GM19043 (cell line): ENCODE measurements around the gene CEP250.
A peak's percentile ranks its signal among the peaks of the same experiment; 100 is the strongest.
"Not testable (repeated sequence)": the region's sequence is repeated elsewhere in the genome, so short reads cannot be mapped to it uniquely, and the experiment has no call there.

Source experiments
- ATAC-seq: cut with Tn5 transposase; IDR thresholded peaks from one replicate; pipeline ENCODE4 v1.9.1; 2021; ENCODE audit warnings: low read depth; ENCODE audit not compliant: unreplicated experiment

Gene CEP250

DNA sequence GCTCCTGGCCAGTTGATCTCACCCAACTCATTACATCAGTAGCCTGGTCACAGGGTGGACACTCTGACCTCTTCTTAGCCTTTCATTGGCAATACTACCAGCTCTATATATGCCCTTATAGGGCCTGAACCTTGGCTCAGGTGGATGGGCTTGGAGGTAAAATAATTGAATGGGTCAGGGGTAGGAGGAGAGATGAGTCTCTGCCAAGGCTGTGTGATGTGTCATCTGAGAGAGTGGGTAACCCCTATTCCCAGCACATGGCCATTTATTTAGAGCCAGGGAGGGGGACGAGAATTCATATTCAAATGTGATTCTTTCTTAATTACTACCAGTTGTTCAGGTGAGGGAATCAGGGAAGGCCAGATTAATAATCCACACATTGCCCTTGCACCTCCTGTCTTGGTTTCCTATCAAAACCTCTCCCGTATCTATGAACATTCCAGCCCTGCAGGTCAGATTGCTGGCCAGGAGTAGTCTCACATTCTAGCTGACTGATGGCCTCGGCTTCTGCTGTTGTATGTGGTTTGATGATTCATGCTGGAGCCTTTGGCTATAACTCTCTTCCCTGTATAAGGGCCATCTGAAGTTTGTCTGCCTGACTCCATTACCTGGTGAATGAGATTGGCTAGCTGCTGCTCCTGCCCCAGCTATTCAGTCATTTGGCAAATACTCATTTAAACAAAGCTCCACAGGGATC lies 60.7 kb downstream of the CEP250 start:
- ATAC-seq = no peak

DNA sequence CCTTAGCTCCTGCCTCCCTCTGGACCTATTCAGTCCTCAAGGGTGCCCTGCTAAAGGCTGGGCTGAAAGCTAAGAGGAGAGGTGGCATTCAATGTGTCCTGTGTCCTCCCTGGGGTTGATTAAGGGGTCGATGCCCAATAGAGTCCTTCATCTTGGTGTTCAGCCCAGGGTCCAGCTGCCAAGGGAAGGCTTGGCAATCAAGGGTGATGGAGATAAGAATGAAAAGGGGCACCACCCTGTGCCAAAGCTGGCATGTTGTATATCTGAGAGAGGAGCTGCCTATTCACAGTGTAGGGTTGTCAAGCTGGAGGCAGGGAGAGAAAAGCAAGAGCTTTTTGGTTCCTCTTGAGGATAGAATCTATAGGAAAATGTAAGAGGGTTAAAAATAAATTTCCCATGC lies 61.7 kb downstream of the CEP250 start:
- no peak for ATAC-seq

DNA sequence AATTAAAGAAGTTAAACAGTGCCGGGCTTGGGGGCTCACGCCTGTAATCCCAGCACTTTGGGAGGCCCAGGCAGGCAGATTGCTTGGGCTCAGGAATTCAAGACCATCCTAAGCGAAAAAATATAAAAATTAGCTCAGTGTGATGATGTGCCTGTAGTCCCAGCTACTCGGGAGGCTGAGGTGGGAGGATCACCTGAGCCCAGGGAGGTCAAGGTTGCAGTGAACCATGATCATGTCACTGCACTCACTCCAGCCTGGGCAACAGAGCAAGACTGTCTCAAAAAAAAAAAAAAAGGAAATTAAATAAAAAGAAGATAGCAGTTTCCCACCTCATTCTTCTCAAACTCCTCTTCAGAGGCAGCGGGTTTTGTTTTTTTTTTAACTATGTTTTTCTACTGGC lies 62.4 kb downstream of the CEP250 start:
- ATAC-seq = not testable (repeated sequence)

DNA sequence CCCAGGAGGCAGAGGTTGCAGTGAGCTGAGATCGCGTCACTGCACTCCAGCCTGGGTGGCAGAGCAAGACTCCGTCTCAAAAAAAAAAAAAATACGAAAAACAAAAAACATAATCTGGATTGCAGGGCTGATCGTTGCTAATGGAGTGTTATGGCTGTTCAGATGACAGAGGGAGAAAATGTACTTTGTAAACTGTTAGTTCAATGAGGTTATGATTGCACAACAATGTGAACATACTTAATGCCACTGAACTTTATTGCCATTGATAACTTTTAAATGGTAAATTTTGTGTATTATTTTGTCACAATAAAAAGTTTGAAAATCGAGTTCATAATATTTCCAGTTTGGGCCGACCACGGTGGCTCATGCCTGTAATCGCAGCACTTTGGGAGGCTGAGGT lies 63.6 kb downstream of the CEP250 start:
- ATAC-seq = no peak

DNA sequence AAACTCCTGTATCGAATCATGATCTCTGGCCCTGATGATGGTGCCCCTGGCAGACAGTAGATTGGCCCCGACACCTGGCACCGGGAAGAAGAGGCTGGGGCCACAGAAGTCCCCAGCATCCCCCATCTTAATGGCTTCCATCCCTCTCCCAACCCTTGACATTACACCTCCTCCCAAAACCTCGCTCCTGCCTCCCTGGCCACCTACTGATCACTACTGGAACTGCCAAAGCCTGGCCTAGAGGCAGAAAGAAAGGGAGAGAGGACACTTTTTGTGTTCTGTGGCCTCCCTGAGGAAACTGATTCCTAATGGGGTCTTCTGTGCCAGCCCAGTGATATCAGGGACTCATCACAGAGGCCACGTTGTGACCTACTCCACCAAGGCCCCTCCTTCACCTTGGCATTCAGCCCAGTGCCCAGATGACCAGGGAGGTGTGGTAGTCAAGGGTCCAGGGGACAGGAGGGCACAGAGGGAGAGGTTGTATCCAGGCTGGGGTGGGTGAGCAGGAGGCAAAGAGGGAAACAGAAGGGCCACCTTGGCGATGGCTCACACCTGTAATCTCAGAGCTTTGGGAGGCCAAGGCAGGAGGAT lies 68.0 kb downstream of the CEP250 start:
- ATAC-seq = no peak

DNA sequence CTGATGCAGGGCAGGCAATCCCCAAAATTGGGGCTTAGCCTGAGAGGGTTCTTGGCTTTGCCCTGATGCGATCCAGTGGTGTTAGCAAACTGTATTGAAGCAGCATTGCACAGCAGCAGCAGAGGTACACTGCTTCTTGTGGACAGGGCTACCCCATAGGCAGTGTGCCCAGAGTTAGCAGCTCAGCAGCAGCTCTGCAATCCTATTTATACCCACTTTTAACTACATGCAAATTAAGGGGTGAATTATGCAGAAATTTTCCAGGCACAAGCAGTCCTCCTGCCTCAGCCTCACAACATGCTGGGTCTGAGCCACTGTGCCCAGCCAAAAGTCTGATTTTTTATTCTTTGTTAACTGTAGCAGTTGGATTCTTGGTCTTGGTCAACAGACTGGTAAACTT lies 70.2 kb downstream of the CEP250 start:
- no peak for ATAC-seq

DNA sequence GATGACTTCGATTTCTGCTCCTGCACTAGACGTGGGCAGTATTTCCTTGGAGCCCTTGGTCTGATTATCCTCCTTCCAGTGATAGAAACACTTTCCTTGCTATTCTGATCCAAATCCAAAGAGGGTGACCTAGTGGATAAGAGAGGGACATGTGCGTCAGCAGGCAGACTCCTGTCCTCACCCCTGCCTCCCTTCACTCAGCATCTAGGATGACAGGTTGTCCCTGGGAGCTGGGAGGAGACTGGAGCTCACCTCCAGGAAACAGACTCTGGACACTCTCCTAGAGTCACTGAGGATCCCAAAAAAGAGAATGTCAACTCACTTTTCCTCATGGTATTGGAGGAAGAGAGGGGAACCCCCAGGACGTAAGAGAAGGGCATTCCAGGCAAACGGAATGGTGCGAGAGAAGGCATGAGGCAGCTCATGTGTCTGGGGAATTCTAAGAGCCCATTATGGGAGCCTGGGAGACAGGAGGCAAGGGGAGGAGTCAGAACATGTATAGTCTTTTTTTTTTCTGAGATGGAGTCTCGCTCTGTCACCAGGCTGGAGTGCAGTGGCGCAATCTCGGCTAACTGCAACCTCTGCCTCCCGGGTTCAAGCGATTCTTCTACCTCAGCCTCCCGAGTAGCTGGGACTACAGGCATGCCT lies 71.8 kb downstream of the CEP250 start:
- ATAC-seq = no peak

DNA sequence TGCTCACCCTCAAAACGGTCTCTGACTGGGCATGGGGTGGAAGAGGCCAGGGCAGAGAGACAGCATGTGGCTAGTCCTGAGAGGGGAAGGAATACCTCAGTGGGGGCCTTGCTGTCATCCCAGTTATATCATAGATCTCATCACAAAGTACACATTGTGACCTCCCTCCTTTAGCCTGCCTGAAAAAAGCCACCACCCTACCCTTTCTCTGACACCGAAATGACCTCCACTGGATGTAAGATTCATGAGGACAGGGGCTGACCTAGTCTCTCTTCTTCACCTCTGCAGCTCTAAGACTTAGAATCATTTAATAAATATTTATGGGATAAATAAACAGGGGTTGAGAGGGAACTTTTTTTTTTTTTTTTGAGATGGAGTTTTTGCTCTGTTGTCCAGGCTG lies 74.2 kb downstream of the CEP250 start, which contains the start of gene C20orf173:
Gene C20orf173, minus strand, starts transcription at position 101 of the 400 bp plus-strand sequence. CDS start 279 bp downstream, outside the sequence.
- no peak for ATAC-seq

DNA sequence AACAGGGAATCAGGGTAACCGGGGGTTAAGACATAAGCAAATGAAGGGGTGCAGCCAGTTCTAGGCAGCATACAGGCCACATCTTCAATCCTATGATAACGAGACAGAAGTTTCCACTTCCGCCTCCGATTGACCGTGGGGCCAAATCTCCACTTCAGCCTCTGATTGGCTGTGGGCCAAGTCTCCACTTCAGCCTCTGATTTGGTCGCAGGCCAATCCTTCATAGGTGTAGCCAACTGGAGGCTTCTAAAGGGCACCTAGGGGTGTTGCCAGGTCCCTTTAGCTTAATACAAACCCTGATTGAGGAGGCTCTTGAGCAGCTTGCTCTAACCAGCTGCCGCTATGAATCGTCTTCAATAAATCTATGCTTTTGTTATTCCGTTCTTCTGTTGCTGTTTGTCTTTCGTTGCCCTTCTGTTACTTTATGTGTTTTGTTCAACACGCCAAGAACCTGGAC lies 84.4 kb downstream of the CEP250 start:
- no peak for ATAC-seq

DNA sequence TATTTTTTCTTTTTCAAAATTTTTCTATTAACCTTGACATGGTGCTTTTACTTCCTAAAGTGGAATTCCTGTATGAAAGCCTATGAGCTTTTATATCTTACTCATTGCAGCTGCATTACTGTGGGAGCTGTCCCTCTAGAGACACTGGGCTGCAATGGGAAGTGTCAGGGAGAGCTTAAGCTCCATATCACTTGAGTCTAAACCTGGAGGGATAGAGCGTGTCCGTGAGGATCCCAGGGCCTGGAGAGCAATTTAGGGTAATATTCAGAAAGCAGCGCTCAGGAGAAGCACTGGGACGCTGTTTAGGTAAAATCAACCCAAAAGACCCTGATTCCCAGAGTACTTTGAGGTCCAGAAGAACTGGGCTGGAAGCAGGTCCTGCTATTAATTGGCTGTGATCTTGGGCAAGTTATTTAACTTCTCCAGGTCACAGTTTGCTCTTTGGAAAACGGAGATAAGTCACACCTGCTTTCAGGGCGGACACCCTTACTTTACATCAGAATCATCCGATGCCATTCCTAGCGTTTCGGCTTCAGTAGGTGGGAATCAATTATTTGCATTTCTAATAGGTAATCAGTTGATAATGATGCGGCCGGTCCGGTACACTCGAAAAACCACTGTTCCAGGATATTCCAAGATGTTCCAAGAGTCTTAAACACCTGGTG lies 85.9 kb downstream of the CEP250 start:
- ATAC-seq = no peak

DNA sequence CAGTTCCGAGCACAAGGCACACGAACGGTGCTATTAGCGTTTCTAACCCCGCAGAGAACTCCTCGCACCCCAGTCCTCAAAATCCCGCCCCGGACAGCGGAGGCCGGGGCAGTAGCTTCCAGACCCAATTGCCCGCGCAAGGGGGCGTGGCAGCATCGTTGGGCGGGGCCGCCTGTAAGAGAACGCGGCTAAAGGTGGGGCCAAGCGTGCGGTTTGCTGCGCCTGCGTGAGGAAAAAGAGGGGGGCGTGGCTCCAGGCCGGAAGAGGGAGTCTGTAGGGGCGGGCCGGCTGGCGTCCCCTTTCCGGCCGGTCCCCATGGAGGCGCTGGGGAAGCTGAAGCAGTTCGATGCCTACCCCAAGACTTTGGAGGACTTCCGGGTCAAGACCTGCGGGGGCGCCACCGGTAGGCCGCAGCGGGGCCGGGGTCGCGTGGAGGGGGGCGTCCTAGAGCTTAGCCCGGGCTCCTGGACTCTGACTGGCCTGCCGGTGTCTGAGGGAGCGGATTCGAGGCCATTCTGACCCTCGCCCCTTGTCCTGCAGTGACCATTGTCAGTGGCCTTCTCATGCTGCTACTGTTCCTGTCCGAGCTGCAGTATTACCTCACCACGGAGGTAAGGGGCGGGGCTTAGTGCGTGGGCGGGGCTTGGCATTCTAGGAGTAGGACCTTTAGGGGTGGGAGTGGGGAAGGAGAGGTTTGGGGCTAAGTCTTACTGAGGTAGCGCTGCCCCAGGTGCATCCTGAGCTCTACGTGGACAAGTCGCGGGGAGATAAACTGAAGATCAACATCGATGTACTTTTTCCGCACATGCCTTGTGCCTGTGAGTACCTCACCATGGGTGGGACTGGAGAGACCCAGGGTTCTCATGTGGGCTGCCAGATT lies 86.6 kb downstream of the CEP250 start, which contains the start of gene ERGIC3:
Gene ERGIC3, plus strand, starts transcription at position 296 of the 880 bp plus-strand sequence. Its CDS starts 20 bp downstream, at position 316.
- ATAC-seq = peak; percentile 84

DNA sequence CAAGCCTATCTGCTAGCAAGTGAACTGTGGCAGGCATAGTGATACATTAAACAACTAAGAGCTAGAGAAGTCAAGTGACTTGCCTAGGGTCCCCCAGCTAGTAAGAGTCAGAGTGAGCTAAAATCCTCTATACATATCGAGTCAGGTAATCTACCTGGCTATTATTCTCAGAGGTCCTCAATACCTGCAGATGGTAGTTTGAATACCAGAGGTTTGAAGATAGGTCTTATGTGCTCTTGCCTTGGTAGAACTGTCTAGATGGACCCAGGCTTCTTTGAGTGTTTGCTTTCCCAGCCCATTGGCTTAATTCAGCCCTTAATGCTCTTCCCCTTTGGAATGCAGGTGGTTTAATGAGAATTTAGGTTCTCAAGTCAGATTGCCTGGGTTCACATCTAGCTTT lies 87.6 kb downstream of the CEP250 start:
- no peak for ATAC-seq

DNA sequence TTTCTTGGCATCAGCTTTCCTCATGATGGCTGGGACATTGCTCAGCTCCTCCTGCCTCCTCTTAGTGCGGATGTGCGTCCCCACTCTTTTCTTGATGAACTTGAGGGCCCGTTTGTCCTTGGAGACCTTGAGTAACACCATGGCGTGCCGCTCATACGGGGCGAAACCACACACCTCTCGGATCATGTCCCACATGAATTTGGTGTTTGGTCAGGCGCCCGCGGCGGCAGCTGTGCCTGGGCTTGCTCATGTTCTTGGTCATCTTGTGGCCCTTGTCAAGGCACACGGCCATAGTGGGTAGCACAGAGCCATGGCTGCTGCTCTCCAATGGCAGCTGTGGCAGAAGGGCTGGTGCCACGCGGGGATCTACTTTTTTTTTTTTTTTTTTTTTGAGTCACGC lies 89.0 kb downstream of the CEP250 start:
- no peak for ATAC-seq

DNA sequence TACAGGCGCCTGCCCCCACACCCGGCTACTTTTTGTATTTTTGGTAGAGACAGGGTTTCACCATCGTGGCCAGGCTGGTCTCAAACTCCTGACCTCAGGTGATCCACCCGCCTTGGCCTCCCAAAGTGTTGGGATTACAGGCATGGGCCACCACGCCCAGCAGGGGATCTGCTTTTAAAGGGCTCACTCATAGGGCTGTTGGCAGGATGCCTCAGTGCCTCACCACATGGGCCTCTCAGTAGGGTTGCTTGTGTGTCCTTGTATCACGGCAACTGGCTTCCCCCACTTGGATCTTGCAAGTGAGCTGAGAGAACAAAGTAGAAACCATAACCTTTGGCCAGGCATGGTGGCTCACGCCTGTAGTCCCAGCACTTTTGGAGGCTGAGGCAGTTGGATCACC lies 89.5 kb downstream of the CEP250 start:
- ATAC-seq = not testable (repeated sequence)

DNA sequence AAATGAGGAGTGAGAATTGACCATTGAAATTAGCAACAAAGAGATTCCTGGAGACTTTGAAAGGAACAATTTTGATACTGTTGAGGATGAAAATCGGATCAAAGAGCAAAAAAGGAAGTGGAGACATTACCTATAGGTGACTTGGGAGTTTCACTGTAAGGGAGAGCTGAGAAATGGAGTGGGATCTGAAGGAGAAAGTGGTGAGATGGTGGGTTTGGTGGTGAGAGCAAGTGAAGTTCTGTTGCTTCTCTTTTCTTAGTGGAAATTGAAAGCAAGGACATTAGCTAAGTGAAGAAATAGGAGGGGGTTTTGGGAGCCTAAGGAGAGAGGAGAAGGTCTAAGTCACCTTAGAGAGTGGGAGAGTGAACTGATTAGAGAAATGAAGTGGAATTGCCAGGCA lies 90.7 kb downstream of the CEP250 start:
- no peak for ATAC-seq

DNA sequence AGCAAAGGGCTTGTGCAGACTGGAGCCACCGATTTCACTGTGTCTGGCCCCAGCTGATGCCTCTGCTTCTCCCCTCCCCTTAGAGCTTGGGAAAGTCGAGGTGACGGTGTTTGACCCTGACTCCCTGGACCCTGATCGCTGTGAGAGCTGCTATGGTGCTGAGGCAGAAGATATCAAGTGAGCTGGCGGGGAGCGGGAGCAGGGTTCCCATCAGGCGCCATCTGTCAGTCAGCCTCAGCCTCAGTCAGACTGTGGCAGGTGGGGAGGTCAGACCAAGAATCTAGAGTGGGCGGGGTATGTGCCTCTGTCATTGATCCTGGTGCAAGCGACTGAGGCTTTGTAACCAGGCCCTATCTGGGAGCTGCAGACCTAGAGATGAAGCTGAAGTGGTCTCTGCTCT lies 91.9 kb downstream of the CEP250 start:
- ATAC-seq = no peak

DNA sequence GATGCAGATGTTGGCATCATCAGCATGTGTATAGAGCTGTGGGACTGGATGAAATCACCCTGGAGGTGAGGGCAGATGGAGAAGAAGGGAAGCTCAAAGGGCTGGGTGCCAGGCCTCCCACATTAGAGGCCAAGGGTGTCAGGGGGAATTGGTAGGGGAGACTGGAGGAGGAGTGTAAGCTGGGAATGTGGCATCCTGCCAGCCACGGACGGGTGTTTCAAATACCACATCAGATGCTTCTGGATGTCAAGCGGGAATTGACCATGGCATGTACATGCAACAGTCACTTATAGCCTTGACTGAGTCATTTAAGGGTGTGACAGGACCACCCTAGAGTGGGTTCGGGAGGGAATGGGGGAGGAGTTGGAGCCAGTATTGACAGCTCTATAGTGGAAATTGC lies 96.1 kb downstream of the CEP250 start:
- ATAC-seq = no peak

DNA sequence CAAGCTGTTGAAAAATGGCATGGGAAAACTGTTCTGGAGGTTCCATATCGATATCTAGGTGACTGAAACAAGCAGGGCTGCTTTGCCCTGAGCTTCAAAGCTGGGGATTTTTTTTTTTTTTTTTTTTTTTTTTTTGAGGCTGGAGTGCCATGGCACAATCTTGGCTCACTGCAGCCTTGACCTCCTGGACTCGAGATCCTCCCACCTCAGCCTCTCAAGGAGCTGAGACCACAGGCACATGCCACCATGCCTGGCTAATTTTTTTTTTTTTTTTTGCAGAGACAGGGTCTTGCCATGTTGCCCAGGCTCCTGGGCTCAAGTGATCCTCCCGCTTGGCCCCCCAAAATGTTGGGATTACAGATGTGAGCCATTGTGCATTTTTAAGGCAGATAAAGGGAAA lies 97.5 kb downstream of the CEP250 start:
- no peak for ATAC-seq

DNA sequence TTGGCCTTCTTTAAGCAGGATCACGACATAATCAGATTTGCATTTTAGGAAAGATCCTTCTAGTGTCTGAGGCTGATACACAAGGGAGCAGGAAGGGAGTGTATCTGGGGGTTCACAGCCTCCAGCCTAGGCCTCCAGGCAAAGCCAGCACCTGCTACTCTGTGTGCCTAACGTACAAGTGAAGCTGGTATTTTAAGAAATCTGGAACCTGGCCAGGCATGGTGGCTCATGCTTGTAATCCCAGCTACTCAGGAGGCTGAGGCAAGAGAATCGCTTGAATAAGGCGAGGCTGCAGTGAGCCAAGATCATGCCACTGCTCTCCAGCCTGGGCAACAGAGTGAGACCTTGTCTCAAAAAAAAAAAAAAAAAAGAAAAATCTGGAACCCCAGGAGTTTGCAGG lies 100.1 kb downstream of the CEP250 start:
- ATAC-seq = not testable (repeated sequence)

DNA sequence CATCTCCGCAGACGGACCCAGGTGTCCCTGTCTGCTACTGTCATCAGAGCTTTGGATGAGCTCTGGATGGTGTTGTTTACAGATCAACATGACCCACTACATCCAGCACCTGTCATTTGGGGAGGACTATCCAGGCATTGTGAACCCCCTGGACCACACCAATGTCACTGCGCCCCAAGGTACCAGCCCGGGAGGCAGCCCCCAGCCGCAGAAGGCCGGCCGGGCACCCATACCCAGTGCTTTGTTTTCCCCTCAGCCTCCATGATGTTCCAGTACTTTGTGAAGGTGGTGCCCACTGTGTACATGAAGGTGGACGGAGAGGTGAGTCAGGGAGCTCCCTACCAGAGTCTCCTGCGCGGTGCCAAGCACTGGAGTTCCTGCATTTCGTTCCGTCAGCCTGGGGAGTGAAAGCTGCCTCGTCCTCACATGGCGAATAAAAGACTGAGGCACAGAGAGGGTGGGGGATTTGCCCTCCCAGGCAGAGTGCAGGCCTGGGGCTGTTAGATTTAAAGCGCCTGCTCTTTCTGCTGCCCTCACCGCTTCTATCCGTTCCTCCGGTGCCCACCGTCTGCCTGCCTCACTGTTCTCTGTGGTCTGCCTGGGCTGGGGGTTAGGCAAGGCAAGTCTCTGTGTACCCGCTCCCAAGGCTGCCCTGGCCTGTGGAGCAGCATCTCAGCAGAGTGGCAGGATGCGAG lies 100.7 kb downstream of the CEP250 start:
- no peak for ATAC-seq
